Amygdala (tissue), 56 donors: Measurements from ENCODE around the gene NDUFB5.

Experiments used
- DNase-seq, 56 donors: peaks; one replicate each; lab custom pipeline; 2025; lab: John Stamatoyannopoulos, UW

The NDUFB5 gene

GRCh38 chr3:179604321-179605078 is at the start of gene NDUFB5, which contains the start of gene MRPL47:
Gene NDUFB5, plus strand, starts transcription at chr3:179604794. Its CDS starts 22 bp downstream, at chr3:179604816.
Gene MRPL47, minus strand, starts transcription at chr3:179604638. Its CDS starts 14 bp downstream, at chr3:179604624.
- peak; percentile 64 to 99 (median 92) for DNase-seq

DNA sequence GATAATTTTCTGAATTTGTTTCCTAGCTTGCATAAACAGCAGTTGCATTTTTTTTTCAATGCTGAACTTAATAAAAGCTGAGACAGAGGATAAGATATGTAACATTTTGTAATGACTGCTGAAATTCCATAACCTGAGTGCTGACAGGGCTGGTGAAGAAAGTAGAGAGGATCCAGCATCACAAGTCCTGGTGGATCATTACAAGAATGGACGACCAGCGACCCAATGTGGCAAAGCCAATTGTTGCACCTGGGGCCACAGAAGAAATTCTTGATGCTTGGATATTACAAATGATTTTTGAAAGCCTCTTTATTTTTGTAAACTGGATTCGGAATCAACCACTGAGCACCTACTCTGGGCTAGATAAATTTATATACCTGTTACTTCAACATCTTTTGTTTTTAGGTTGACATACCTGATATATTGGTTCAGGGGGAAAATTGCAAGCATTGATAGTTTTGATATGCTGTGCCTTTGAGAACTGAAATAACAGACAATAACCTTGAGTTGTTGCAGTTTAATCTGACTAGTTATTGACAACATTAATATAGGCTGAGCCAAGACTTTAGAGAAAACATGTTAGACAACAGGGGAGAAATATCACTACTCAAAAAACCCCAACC is 45.7 kb upstream of the NDUFB5 start:
- DNase-seq: peak in 49 of 56 donors; percentile 3 to 78 (median 30)

- no peak for DNase-seq
Measured at GRCh38 chr3:179560791-179561190, 43.8 kb upstream of the NDUFB5 start.

DNA sequence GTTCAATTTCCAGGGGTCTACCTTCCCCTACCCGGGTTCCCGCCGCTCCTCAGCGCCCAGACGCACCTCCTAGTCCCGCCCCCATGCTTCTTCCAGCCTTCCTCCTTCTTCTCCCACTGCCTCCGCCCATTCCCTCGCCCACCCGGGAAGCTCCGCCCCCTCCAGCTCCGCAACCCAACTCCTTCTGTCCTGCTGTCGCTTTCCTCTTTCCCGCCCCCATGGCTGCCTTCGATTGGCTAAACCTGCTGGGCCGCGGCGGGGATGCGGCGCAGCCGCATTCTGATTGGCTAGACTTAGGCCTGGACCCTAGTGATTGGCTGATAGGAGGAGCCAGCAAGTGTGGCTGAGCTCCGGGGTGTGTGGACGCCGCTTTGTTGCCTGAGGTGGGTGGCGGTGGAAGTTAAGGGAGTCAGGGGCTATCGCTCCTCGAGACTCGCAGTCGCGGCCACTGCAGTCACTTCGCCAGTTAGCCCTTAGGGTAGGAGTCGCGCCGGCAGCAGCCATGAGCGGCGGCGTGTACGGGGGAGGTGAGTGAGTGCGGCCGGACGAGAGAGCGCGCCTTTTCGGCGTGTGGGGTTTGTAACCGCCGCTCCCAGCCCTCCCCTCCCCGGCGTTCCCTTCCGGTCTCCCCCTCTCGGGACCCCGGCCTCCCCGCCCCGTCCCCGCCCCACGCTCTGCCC is 41.9 kb upstream of the NDUFB5 start, which contains the start of gene ACTL6A:
Gene ACTL6A (plus strand): TSS at position 336 of the 680 bp plus-strand sequence. CDS start 167 bp downstream, at position 503.
- peak; percentile 86 to 100 (median 99) for DNase-seq

DNA sequence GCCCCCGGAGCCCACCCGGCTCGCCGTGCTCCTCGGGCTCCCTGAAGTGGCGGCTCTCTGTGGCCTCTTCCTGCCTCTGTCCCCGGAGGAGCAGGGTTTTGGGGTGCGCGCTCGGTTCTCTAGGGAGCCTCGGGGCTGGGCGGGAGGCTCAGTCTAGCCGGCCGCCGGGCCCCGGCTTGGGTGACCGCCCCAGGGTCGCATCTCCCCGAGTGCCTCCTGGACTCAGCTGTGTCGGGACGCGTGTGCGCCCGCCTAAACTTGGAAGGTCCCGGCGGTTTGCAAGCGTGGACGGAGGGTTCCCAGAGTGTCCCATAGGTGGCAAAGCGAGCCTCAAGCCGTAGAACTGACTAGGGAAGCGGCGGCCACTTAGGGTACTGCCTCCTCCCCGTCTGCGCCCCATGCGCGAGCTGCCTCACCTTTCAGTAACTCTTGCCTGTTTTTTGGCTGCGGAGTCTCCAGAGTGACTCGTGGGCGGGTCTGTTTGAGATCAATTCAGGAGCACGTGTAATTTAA is 41.3 kb upstream of the NDUFB5 start:
- peak in 33 of 56 donors; percentile 4 to 62 (median 33) for DNase-seq

DNA sequence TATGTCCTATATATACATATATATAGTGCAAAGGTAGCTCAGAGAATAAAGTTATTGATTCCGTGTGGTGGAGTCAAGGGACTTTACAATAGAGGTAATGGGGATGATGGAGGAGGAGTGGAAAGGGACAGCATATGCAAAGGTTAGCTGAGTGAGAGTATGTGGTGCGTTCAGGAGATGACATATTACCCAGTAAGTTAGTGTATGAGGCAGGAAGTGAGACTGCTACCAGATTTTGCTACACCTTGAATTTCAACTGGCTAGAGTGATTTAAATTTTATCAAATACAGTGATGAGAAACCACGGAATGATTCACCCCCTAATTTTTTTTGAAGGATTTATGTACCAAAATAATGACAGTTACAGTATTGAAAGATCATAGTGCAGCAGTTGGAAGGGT is 39.1 kb upstream of the NDUFB5 start:
- no peak for DNase-seq

DNA sequence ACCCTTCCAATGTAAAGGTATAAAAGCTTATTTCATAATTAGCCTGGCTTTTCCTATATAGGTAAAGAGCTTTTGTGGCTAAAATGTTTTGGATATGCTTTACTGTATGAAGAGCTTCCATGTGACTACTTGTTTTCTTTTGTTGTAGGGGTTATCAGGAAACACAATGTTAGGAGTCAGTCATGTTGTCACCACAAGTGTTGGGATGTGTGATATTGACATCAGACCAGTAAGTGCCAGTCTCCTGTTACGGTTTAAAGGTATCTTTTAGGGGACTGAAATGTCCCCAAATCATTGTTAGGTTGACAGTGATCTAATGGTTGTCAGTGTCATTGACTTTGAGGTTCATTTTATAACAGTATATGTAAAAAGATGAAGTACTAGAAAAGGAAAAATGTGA is 23.6 kb upstream of the NDUFB5 start:
- no peak for DNase-seq

DNA sequence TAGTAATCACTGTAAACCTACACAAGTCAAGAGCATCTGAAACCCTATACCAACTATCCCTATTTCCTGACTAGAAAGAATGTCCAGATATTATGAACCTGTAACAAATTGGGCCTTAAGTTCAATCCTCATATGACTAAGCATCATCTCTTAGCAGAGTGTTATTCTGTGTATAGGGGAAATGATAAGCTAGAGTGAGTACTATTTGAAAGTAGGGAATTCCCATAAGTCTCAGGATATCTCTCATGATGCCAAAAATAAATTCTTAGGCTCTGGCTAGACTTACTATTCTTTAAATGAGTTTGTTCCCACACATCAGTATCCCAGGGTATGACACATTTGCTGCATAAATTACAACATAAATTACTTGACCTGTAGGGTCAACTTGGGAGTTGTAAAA is 15.5 kb upstream of the NDUFB5 start:
- DNase-seq: no peak

DNA sequence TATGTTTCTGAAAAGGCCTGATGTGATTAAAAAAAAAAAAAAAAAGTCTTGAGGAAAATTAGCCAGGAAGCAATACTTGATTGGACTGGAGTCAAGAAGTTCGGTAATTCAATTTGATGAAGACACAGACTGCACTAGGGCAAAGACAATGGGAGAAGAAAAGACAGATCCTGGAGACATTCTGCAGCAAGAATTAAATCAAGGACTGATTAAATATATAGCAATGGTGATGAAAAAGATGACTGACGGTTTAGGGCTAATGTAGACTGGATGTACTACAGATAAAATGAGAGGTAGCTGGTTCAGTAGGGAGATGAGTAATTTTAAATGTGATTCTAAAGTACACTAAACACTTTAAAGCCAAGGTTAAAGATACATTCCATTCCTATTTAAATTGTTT is 13.9 kb upstream of the NDUFB5 start:
- DNase-seq: no peak

- no peak for DNase-seq
Measured at GRCh38 chr3:179591313-179591712, 13.3 kb upstream of the NDUFB5 start.

- no peak for DNase-seq
Measured at GRCh38 chr3:179599531-179599930, 5.1 kb upstream of the NDUFB5 start.

DNA sequence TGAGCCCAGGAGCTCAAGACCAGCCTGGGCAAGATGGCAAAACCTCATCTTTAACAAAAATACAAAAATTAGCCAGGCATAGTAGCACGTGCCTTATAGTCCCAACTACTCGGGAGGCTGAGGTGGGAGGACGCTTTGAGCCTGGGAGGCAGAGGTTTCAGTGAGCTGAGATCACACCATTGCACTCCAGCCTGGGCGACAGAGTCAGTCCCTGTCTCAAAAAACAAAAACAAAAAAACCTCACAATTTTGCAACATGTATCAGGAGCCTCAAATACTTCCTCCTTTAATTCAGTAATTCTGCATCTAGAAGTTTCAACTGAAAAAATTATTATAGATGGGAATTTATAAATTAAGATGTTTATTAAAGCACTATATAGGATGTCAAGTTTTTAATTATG is 1.3 kb upstream of the NDUFB5 start:
- DNase-seq: no peak

DNA sequence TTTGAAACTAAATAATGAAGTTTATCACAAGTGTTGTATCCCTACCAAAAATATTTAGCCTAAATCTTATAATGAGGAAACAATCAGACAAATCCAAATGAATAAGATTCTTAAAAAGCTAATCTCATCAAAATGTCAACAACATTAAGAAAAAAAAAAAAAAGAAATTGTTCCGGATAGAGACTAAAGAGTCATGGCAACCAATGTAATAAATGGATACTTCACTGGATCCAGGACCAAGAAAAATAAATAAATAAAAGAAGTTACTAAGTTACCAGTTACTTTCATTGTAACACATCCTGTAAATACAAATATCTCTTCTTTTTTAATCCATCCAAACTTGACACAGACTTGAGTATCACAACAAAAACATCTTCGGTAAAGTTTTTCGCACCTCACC is 763 bp upstream of the NDUFB5 start:
- DNase-seq: no peak

DNA sequence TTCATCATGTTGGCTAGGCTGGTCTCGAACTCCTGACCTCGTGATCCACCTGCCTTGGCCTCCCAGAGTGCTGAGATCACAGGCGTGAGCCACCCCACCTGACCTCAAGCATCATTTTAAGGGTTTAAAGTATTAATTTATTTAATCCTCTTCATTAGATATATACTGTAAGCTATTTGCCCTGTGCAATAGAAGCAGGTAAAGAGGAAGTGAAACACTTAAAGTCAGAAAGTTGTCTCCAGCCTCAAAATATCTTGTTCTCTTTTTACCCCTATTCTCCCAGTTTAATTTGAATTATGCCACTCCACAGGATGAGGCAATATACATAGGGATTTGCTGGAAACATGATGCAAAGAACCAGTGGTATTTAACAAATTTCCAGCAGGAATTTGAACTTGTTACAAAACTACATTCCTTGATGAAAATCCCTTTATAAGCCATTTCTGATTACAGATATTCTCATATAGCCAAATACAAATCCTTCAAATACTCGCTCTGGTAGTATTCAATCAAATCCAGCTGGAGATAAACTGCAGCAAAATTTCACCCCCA is 2.0 kb downstream of the NDUFB5 start:
- DNase-seq: no peak

GRCh38 chr3:179608931-179609720 is 4.5 kb downstream of the NDUFB5 start:
- no peak for DNase-seq

DNA sequence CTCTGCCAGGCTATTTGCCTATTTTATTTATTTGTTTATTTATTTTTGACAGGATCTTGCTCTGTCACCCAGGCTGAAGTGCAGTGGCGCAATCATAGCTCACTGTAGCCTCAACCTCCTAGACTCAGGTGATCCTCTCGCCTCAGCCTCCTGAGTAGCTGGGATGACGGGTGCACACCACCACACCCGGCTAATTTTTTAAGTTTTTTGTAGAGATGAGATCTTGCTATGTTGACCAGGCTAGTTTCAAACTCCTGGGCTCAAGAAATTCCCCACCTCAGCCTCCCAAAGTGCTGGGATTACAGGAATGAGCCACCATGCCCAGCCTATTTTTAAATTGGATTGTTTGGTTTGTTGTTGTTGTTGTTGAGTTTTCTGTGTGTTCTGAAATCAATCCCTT is 5.5 kb downstream of the NDUFB5 start:
- DNase-seq: no peak

GRCh38 chr3:179613807-179614206 is 9.2 kb downstream of the NDUFB5 start:
- no peak for DNase-seq

DNA sequence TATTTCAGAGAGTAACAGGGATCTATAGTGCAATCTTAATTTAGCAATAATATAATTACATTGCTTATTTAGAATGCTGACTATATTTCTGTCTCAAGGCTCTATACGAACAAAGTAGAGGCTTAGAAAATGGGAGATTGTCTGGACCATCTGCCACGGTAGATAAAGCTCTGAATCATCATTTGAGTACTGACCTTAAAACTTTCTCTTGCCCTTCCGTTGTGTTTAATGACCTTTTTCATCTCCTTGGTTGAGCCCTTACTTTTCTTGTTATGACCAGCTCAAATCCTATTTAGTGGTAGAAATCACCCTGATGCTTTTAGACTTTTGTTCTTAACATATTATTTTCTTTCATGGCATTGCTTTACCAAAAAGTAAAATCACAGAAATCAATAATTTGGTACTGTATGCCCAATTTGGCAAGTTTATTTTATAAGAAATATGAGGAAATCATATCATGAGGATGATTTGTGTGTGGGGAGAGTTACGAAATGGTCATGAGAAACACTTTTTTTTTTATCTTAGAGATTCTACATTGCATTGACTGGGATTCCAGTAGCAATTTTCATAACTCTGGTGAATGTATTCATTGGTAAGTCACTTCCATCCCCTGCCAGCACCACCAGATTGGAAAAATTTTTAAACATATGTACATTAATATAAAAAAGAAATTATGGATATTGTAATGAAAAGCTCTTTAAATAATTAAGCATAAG is 11.0 kb downstream of the NDUFB5 start:
- no peak for DNase-seq

- no peak for DNase-seq
Measured at GRCh38 chr3:179622023-179622422, 17.4 kb downstream of the NDUFB5 start.
